COLO829 (cell line): ENCODE results near the gene GRXCR1.
A peak's percentile ranks its signal among the peaks of the same experiment; 100 is the strongest.

Experiments used
- DNase-seq: peaks from one replicate; pipeline ENCODE4 v3.0.0; 2012; ENCODE audit warnings: low spot score

Gene GRXCR1

DNA sequence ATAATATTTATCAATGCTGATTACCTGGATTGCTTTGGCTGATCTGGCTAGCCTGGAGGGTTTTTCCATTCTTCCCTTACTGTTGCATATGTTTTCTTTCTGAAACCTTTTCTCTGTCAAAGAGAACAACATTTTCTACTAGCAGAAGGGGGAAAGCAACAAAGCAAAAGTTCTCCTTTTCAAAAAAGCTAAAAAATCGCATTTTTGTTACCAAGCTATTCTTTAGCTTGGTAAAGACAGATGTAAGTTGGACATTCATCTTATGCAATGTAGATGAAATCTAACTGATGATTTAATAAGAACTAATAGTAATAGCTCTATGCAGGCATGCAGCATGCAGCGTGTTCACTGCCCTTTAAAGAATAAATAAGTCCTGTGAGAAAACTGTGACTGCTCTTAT, at the start of gene GRXCR1:
GRXCR1 (plus strand) TSS at position 301 of the 400 bp plus-strand sequence. CDS start 554 bp downstream, outside the sequence.
- no peak for DNase-seq

DNA sequence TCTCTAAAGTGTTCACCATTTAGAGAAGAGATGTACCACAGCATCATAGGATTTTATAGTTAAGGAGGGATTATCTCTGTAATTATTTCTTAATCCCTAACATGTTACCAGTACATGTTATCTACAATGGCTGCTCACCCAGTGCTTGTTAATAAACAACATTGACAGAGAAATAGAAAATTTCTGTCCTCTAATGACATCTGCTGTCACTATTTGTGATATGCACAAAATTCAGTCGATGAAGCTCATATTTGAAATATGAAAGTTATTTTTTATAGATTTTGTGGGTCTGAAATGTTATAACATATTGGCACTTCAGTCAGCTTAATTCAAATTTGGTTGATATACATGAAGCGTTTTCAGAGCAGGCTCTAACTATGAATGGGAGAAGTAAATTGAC, 48.8 kb upstream of the GRXCR1 start:
- no peak for DNase-seq

DNA sequence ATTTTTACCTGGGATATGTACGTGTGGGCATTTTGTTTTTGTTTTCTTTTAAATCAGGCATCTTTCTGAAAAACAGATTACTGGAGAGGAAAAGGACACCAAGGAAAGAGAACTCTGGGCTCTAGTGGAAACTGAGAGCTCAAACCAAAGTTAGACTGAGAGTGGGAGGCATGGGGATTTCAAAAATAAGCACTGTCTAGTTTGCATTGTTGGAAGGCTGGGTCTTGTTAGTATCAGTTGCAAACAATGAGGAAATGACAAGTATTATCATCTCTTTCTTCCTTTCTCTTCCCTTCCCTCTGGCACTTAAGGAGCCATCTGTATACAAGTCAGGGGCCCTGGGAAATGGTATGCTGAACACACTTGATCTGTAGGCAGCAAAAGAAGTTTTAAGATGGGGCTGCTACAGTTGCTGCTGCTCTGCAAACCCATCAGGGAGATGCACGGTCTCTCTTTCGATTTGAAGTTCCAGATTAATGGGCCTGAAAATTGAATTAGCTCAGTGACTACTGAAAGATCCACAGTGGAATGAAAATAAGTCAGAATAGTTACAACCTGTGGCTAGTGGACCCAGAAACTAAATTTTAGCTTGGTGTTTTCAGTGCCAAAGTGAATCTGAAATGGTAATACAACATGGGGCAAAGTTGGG, 48.0 kb upstream of the GRXCR1 start:
- DNase-seq = no peak

DNA sequence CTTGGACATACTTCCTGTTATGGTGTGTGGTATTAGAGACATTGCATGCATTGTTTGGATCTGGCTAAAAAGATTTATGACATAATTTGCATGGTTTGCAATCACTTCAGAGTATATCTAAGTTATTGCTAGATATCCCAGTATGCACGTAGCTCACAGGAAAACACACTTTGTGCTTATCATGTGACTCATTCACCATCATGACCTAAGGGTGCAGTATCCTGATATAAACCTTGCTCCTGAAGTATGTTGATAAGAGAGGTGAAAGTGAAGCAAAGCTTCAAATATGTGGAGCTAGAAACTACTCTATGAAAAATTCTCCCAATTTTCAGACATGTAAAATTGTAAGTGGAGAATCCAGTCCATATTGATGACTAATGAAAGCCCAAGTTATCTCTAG, 46.9 kb upstream of the GRXCR1 start:
- DNase-seq = no peak

DNA sequence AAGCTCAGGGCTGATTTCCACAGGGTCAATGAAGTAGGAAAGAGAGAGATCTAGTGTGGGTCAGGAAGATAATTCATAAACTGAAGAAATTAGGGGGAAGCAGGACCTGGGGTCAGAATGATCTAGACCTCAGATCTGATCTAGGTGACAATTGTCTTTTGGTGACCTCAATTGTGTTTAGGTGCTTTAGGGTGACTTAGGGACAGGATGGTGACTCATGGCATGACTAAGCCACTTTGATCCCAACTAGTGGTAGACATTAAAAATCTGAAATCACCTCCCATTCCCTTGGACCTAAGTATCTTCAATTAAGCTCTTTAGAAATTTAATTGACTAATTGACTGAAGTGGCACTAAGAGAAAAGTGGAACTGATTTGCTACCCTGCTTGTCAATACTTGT, 36.7 kb upstream of the GRXCR1 start:
- DNase-seq = no peak

DNA sequence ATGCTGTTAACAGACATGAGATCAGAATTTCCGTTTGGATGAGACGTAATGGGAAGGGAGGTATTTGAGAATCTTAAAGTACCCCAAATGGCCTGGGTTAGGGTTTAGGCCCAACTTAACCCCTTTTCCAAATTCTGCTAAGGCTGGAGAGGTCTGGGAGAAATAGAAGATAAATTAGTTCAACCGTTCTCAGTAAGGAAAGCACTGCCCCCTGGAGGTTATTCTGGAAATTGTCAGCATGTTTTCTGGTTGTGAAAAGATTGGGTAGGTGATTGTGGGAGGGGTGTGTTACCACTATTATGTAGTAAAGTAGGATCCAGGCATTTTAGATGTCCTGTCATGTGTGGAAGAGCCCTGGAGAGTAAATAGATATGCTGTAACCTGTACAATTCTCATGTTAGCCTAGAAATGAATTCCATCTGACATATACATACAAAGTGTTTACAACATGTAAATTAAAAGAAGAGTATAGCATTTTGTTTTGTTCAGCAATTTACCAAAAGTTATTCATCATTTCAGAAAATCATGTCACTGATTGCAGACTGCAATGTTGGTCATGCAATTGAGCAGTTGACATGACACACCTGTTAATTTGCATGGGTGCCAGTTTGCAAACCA, 26.8 kb upstream of the GRXCR1 start:
- DNase-seq = peak; percentile 3

DNA sequence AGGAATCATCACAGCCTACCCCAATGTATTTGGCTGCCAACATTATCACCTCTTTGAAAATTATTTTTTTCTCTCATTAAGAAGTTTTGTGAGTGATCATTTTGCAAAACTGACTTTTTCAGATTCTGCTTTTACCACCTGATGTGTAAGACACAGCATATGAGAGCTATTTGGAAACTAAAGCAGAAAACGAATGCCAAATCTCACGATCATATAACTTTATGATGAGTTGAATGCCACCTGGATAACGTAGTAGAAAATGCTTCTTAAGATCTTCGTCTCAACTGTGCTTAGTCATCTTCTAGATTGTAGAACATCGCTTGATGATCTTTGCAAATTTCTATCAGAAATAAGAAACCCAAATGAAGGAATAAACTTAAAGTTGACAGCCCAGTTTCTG, 21.3 kb upstream of the GRXCR1 start:
- no peak for DNase-seq

DNA sequence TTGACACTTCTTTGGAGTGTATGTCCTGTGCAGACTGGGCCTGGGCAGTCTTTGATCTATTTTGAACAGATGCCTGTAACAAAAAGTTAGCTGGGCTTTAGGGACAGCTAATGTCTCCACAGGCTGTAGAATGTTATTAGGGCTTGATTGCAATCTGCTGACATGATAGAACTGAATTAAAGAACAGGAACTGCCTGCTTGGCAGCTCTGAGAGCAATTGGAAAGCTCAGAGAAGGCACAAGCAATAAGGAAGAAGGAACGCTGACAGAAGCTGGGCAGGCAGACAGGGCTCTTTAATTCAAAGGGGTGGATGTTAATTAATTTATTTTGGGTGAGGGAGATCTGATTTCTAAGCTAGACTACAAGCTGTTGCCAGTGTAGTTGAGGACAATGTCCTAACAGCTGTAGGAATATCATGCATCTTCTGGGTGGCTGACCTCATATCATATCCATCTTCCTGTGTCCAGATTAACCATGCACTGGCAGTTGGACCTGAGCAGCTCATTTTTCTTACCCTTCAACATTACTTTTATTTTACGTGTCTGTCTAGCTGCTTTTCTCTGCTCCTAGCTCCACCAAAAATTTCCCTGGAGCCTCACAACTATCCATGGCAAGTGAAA, 20.7 kb upstream of the GRXCR1 start:
- no peak for DNase-seq

DNA sequence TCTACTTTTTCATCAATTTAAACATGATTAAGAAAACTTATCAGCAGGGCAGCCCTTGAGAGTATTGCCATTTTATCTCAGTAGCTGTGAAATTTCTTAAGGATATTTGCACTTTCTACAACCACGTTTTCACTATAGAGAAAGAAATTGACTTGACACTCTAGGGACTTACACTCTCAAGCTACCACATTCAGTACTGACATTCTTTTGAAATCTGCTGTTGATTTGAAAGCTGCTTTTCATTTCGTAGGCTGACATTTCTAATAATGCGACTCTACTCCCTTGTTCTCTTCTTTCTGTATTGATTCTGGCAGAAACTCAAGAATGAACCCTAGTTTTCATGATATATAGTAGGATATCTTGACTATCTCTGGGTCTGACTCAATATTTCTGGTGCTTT, 13.7 kb upstream of the GRXCR1 start:
- DNase-seq = no peak

DNA sequence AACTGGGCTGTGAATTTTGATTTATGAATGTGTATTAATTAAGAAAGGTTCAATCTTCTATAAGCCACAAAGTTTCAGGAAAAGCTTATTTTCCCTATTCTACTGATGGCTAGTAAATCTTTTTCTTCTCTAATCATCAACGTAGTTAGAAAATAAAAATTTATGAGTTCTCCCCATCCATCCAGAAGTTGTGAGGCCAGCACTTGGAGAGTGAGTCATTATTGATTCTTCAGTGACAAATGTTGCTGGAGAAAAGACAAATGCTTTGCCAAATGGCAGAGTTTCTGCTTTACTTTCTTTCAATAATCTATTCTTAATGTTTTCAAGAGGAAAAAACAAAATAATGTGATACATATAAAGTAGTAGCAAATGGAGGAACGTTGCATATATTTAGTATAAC, 11.3 kb upstream of the GRXCR1 start:
- no peak for DNase-seq

DNA sequence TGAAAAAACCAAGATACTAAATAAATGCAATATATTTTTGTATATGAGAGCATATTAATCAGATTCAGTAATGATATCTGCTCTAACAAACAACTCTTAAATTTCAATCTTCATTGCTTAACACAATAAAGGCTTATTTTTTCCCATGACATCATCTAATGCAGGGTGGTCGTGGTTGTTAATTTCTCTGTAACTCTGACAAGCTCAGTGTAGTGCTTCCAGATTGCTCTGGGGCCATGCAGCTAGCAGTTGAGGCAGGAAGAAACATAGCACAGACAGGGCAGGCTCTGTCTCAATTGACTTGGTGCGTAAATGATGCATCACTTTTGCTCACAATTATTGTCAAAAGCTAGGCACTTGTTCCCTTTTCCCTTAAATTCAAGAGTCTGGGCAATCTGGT, 869 bp upstream of the GRXCR1 start:
- DNase-seq = no peak

DNA sequence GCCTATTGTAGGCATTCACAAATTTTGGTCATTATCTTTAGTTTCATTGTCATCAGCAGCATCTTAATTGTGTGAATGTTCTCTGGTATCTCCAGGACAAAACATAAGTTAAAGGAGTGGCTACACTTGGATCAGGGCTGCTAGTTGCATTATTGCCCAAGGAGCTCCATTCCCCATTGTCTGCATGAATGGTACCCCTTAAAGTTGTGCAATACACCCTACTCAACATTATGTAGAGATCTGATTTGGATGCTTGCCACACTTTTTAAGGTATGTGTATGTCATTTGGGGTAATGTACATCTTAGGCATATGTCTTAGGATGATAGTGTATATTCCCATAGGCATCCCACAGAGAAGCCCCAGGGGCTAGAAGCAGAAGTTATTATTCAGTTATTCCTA, 2.9 kb downstream of the GRXCR1 start:
- DNase-seq = no peak

DNA sequence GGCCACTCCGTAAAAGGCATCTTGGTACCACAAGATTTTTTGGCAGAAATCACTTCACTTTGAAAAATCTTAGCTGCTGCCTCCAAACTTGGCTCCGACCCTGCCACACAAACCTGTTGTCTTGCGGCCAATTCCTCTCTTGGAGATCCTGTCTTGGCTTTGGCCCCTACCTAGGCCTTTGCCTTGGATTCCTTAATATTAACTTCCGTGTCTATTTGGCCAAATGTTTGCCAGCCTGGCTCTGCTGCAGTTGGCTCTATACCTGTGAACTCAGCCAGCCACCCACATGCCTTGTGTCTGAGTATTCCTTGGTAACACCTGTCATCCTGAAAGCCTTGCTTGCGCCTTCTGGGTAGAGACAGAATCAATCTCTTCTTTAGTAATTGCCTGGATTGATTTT, 12.5 kb downstream of the GRXCR1 start:
- DNase-seq = no peak

DNA sequence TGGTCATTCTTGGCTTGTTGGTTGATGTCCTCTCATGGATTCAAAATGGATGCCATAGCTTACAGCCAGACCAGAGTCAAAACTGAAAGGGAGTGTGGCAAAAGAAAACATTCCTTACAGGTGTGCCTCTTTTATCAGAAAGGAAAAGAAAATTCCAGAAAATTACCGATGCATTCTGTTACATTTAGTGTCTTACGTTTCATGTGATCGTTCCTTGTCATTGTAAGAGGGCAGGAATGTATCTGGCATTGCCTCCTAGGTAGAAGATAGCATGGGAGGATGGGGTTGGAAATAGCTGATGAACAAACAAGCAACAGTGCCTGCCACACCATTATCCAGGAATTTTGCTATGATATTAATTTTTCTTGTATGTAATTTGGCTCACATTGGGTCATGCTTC, 13.1 kb downstream of the GRXCR1 start:
- no peak for DNase-seq

DNA sequence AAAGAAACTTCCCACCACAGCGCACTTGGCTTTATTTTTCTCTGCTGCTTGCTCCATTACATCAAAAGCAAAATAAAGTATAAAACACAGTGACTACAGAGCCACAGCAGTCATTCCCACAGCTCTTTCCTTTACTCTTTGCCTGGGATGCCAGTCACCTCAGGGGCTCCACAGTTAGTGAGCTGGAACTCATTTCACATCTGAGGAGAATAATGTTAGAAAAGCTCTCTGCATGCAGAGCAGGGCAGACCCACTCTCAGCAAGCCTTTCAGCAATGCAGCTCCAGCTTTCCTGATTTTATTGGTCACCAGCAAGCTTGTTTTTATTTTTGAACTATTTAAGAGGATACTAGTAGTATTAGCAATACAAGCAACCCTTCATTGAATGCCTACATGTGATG, 13.8 kb downstream of the GRXCR1 start:
- DNase-seq = no peak

DNA sequence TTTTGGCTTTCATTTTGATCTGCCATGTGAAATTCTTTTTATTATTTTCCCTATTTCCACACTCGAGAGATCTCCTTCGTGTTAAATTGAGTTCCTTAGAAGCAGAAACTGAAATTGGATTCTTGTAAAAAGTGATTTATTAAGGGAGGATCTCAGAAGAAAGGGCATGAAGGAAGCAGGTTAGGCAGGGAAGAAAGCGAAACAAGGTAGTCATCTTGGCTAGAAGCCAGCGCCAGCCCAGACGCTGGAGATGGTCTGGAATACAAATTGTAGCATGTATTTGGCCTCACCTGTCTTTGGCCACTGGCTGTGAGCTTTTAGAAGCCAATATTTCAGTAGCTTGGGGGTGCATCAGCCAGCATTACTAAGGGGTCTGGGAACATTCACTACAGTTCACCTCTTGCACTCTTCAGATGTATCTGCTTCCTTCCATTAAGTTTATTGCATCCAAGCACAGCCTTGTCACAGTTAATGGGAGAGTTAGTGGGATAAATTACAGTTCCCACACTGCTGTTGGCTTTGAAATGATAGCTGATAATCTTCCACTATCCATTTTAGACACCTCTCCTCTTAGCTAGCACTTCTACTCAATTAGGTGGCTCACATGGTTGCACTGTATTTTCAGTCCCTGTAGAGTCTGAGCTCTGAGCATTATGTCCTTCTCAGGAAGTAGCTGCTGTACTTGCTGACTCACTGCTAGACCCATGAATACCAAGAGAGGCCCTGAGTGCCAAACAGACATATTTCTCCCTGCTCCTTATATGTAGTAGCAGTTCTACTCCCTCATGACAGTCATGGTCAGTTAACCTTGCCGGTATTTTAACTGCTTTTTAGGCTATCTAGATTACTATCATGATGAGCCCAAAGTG, 14.6 kb downstream of the GRXCR1 start:
- no peak for DNase-seq

DNA sequence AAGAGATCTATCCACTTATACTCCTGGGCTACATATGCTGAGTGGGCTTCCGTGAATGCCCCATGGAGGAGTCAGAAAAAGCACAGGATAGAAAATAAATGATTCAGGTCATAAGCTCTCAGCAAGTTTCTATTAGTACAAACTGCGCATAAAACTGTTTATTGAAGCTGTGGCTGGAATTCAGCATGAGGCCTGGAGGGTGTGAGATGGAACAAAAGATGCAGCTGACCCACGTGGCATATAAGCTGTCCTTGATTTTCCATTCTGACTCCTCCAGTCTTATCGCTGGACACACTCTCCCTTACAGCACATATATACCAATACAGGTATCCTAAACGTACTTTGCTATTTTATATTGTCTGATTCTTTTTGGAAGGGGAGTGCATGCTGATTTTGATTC, 17.9 kb downstream of the GRXCR1 start:
- no peak for DNase-seq

DNA sequence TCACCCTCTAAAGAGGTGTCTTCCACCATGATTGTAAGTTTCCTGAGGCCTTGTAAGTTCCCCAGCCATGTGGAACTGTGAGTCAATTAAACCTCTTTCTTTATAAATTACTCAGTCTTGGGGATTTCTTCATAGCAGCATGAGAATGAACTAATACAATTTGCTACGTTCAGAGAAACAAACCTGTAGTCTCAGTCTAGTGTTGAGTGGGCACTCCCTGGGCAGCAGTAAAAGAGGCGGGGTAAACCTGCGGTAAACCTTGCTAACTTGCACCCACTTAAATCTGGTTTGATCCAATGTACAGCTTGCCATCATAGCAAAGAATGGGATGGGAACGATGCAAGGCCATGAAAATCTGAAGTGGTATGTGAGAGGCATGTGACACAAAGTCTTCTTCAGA, 22.4 kb downstream of the GRXCR1 start:
- DNase-seq = no peak

DNA sequence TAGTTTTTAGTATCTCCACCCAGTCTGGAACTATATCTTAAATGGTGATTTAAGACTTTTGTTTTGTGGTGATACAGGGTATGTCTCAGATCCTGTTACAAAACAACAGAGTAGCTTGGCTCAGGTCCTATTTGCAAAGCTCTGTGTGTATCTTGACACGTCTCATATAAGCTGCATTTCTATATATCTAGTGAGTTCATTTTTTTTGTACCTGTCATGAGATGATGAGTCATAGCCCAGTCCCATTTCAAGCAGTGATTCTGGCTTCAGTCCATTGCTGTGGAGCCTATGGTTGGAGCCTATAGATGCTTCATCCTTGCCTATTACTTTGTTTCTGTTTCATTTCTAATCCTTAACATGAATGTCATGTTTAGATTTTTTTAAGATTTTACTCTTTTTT, 23.0 kb downstream of the GRXCR1 start:
- DNase-seq = peak; percentile 21

DNA sequence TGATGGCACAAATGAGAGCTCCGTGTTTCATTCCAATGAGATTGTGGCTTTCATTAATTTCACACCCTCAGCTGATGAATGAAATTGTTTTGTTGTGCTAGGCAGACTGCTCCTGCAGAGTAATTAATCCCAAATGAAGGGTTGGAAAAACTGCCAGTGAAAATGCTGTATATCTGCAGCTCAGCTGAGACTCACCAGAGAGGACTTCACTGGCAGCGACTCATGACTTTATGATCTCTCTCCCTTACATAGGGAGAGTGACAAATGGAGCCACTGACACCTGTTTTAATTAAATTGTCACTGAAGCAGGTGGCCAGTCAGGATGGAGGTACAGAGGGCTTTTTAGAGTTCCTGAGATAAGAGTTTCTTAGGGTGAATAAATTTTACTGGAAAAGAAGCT, 24.8 kb downstream of the GRXCR1 start:
- DNase-seq = no peak

DNA sequence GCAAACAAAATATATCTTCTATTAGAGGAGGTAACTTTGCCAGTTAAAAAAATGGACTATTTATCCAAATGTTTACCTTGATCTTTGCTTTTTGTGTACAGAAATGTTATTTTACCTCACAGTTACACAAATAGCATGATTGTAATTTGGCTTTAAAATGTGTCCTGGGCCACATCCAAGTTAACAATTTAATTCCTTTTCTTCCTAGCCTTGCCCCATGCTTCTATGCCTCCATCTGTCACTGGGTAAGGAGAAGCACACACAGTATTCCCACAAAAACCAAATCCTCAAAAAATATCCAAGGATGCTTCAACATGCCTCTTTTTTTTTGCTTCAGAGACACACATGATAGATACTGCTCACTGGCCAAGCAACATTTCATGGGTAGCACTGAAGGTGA, 30.9 kb downstream of the GRXCR1 start:
- no peak for DNase-seq

DNA sequence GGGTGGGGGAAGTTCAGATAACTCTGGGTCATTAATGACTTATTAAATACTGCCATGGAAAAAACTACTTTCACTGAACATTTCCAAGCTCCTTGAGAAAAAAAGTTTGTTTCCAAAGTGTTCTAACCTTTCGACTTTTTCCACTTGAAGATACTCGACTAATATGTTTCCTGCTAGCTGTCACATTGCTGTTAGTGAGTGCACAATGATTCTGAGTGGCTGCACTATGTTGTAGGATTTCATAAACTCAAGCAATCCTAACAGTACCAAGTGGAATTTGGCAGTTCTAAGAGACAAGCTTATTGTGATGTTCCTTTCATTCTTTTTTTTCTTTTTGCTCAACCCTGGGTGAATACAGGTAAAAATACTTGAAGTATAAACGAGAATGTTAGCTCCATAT, 33.4 kb downstream of the GRXCR1 start:
- no peak for DNase-seq

DNA sequence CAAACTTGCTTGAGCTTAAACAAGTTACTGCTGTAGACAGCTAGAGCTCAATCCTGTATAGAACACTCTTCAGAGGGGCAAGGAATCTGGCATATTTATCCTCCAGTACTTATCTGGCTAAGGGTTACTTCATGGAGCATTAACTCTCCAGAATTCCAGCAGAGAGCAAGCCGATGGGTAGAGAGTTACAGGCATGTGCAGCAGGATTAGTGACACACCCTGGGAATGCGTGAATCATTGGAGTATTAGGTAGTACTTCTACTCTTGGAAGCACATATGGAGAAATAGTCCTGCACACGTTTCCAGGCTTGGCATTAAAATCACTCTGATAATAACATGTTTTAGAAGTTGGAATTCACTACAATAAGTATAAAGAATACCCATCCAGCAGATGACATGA, 35.4 kb downstream of the GRXCR1 start:
- DNase-seq = no peak
